K562 (cell line): ENCODE data around the gene SNX30. TPM values are rescaled to one million over a fixed set of nuclear protein-coding genes. Genes with fewer than 3 reads are reported as not detected.
A peak's percentile ranks its signal among the peaks of the same experiment; 100 is the strongest.

Source experiments
- ATAC-seq: fragments of 200-7000 bp; cut with Tn5 transposase; 3 replicates; pipeline ENCODE4 v1.9.1; 2020; ENCODE audit warnings: moderate library complexity
- BruUV-seq: library from RNA; stranded (reverse); fragments of 400-500 nt; replicated peaks from 2 replicates; lab custom pipeline; 2021; lab: Mats Ljungman, UMichigan
- CTCF ChIA-PET: fragments of 300-600 bp; formaldehyde crosslinking; extraction: SDS; loops from one replicate; lab custom pipeline; 2021; ENCODE audit warnings: low intra/inter-chr PET ratio; lab: Yijun Ruan, JAX
- POLR2A ChIA-PET: fragments of 300-600, 350-650 bp; sonication (Branson Sonifier 250); formaldehyde crosslinking; extraction: SDS; loops from one replicate; lab custom pipeline; 2021; ENCODE audit warnings: antibody characterized with exemption, inconsistent platforms; lab: Yijun Ruan, JAX
- DNase-seq, 4 experiments: peaks; one replicate each; pipeline versions ENCODE4 v3.0.0 to v3.0.0-alpha.2; 2011 to 2018; ENCODE audit warnings: low spot score in 3 of 4, mixed read lengths in 3 of 4; ENCODE audit errors: extremely low read depth in 1 of 4
- FAIRE-seq: peaks from 2 replicates; lab custom pipeline; 2011; peaks lifted over from hg19 to GRCh38; lab: Jason Lieb, UNC
- H2AFZ ChIP-seq: 2 replicates; pipeline ENCODE4 v1.6.0; 2011; ENCODE audit warnings: low read depth, low read length, control low read depth, inconsistent platforms
- H3K27ac ChIP-seq: fragments of 200-600 bp; 3 replicates; pipeline ENCODE4 v1.8.0; 2011; ENCODE audit warnings: low read depth, mild to moderate bottlenecking, control low read depth, inconsistent platforms, low read length, moderate library complexity, mixed read lengths; ENCODE audit errors: extremely low read depth
- H3K27me3 ChIP-seq, 2 experiments: fragments of 300-600 bp in 1 of 2; 2 replicates in 1 of 2; 3 replicates in 1 of 2; pipeline versions ENCODE4 v1.6.0 to v1.8.0; 2011; ENCODE audit warnings: inconsistent platforms in 2 of 2, low read length in 2 of 2, mild to moderate bottlenecking in 1 of 2, mixed read lengths in 1 of 2, moderate library complexity in 1 of 2; ENCODE audit not compliant: control insufficient read depth in 2 of 2, insufficient read depth in 2 of 2
- H3K36me3 ChIP-seq: fragments of 300-600 bp; 3 replicates; pipeline ENCODE4 v1.8.0; 2011; ENCODE audit warnings: mild to moderate bottlenecking, low read length, inconsistent platforms; ENCODE audit not compliant: control insufficient read depth, insufficient read depth
- H3K4me1 ChIP-seq, 2 experiments: fragments of 200-600 bp in 1 of 2; replicated peaks in 1 of 2; 2 replicates in 1 of 2; 3 replicates in 1 of 2; pipeline versions ENCODE4 v1.5.1 to v1.8.0; 2011; ENCODE audit warnings: inconsistent platforms in 2 of 2, low read length in 2 of 2, mild to moderate bottlenecking in 1 of 2, mixed read lengths in 1 of 2, moderate library complexity in 1 of 2; ENCODE audit not compliant: control insufficient read depth in 2 of 2, insufficient read depth in 2 of 2
- H3K4me2 ChIP-seq: 2 replicates; pipeline ENCODE4 v1.6.1; 2011; ENCODE audit warnings: low read length, control low read depth, inconsistent platforms, mixed read lengths; ENCODE audit not compliant: insufficient read depth
- H3K4me3 ChIP-seq: fragments of 200-600 bp; sonication (generic), shearing (Covaris generic); 2 replicates; pipeline ENCODE4 v1.5.1; 2016; ENCODE audit warnings: control low read depth, inconsistent platforms
- H3K79me2 ChIP-seq: fragments of 200-600 bp; 3 replicates; pipeline ENCODE4 v1.8.0; 2011; ENCODE audit warnings: low read length, inconsistent platforms; ENCODE audit not compliant: control insufficient read depth, insufficient read depth
- H3K9ac ChIP-seq, 2 experiments: 2 replicates each; pipeline versions ENCODE4 v1.6.0 to v1.6.1; 2011; ENCODE audit warnings: low read depth in 2 of 2, low read length in 2 of 2, control low read depth in 1 of 2, inconsistent platforms in 1 of 2, mild to moderate bottlenecking in 1 of 2, mixed read lengths in 1 of 2; ENCODE audit not compliant: insufficient read depth in 1 of 2
- H3K9me1 ChIP-seq: one replicate; pipeline ENCODE4 v1.6.0; 2011; ENCODE audit warnings: inconsistent platforms, mild to moderate bottlenecking, low read length, moderate library complexity; ENCODE audit not compliant: control insufficient read depth, insufficient read depth
- H3K9me3 ChIP-seq: replicated peaks from 2 replicates; pipeline ENCODE4 v1.5.1; 2011; ENCODE audit warnings: low read depth, low read length, inconsistent platforms; ENCODE audit not compliant: control insufficient read depth, insufficient read depth
- H4K20me1 ChIP-seq: replicated peaks from 2 replicates; pipeline ENCODE4 v1.6.1; 2011; ENCODE audit warnings: low read length, inconsistent platforms, mixed read lengths; ENCODE audit not compliant: control insufficient read depth, insufficient read depth
- LCOR ChIP-seq: sonication (generic); formaldehyde crosslinking; IDR thresholded peaks from 2 replicates; pipeline ENCODE4 v1.8.0; 2022; ENCODE audit warnings: mild to moderate bottlenecking, missing genetic modification reagents
- NFATC3 ChIP-seq: fragments of 450-650 bp; IDR thresholded peaks from 2 replicates; pipeline ENCODE4 v1.6.1; 2017; ENCODE audit warnings: mild to moderate bottlenecking
- SNRNP70 ChIP-seq: fragments of 200-400 bp; formaldehyde crosslinking; optimal IDR thresholded peaks from 2 replicates; pipeline ENCODE3; 2017; ENCODE audit warnings: low read depth, low read length
- SPI1 ChIP-seq: IDR thresholded peaks from 2 replicates; pipeline ENCODE4 v1.6.1; 2011; ENCODE audit warnings: low read depth, low read length, control low read depth, borderline replicate concordance
- ZBTB7A ChIP-seq: IDR thresholded peaks from 2 replicates; pipeline ENCODE4 v1.6.1; 2011; ENCODE audit warnings: low read depth, mild to moderate bottlenecking, low read length, moderate library complexity, borderline replicate concordance; ENCODE audit not compliant: control insufficient read depth
- ZNF121 ChIP-seq: sonication (generic); formaldehyde crosslinking; conservative IDR thresholded peaks from 2 replicates; pipeline ENCODE4 v1.8.0; 2022; ENCODE audit warnings: missing genetic modification reagents
- WGBS: fragments of 100-300 bp; shearing (Covaris generic); methylation state at CpG from one replicate; pipeline ENCODE4 v1.1.6; 2016; ENCODE audit warnings: low coverage, mixed read lengths; ENCODE audit not compliant: insufficient coverage; ENCODE audit errors: missing lambda C conversion rate; 5-methylcytosine and 5-hydroxymethylcytosine counted together
- in situ Hi-C: fragments of 300-500 bp; cut with MboI; formaldehyde crosslinking; loops from 4 replicates; pipeline ENCODE4 v1.15.0; 2018; ENCODE audit warnings: inconsistent platforms, mixed read lengths
- intact Hi-C: fragments of 100-400 bp; cut with micrococcal nuclease; formaldehyde crosslinking; loops from 2 replicates; pipeline ENCODE4 v1.14.2; 2022
- polyA plus RNA-seq, 8 experiments: library from polyadenylated mRNA; depleted of rRNA in 4 of 8; stranded (reverse) in 5 of 8; unstranded in 3 of 8; fragments of >200 nt; fragmentation: Nextera tagmentation in 2 of 8; fragmentation: Illumina TruSeq in 1 of 8; extraction: Ambion mirVana in 2 of 8; extraction: Trizol in 1 of 8; gene quantifications; 2 replicates each; pipeline versions ENCODE4 v1.2.1 to v1.2.3, GENCODE V29; 2011 to 2014; ENCODE audit warnings: inconsistent platforms in 1 of 8, missing spikeins in 1 of 8
- total RNA-seq, 7 experiments: library from RNA; depleted of rRNA in 6 of 7; stranded (reverse); fragments of >200 nt in 6 of 7; fragmentation: Illumina TruSeq in 2 of 7; extraction: Trizol in 2 of 7; gene quantifications; 2 replicates each; pipeline versions ENCODE4 v1.2.1 to v1.2.3, GENCODE V29; 2011 to 2021; ENCODE audit warnings: low replicate concordance in 1 of 7
- TF ChIP-seq, protein P1 (sequence below): fragments of 250-450 bp; sonication (Bioruptor Pico); IDR thresholded peaks from 2 replicates; pipeline ENCODE4 v1.5.1; 2021; ENCODE audit warnings: mild to moderate bottlenecking

The SNX30 gene
- total and polyA plus RNA-seq, 9 of the 15 experiments (the other 6 are each of a cell fraction or from before 2014, with no cell fraction given): 0.76 to 5.9 (median 3.3) TPM

GRCh38 chr9:112703304-112703703, 47.3 kb upstream of the SNX30 start:
- Histone ChIP-seq H3K9me3 (no peaks in the 10 kb centered on the region), H2AFZ (no peak overlapping the region), H3K36me3 (peaks cover 39% of the 10 kb centered on the region), H3K9ac (no peak overlapping the region), H3K4me3 (no peak overlapping the region), H3K27ac (no peak overlapping the region), H3K4me2 (no peak overlapping the region), H4K20me1 (no peaks in the 10 kb centered on the region), H3K79me2 (peaks cover 32% of the 10 kb centered on the region), H3K27me3 (no peaks in the 10 kb centered on the region), H3K4me1 (no peaks in the 10 kb centered on the region), H3K9me1 (no peaks in the 10 kb centered on the region)
- ATAC-seq (no peak), DNase-seq (no peak), FAIRE-seq (no peak)
- ChIA-PET CTCF (no interaction called here), POLR2A (no interaction called here)
- no peak for TF ChIP-seq SNRNP70
- TF ChIP-seq SPI1: no peak
- peak; percentile 61 for TF ChIP-seq ZNF121 (CRISPR knock-in tag)
- no peak for TF ChIP-seq ZBTB7A
- TF ChIP-seq, protein P1, sequence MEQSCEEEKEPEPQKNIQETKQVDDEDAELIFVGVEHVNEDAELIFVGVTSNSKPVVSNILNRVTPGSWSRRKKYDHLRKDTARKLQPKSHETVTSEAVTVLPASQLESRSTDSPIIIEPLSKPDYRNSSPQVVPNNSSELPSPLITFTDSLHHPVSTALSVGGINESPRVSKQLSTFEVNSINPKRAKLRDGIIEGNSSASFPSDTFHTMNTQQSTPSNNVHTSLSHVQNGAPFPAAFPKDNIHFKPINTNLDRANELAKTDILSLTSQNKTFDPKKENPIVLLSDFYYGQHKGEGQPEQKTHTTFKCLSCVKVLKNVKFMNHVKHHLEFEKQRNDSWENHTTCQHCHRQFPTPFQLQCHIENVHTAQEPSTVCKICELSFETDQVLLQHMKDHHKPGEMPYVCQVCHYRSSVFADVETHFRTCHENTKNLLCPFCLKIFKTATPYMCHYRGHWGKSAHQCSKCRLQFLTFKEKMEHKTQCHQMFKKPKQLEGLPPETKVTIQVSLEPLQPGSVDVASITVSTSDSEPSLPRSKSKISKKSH (CRISPR knock-in tag): no peak
- no peak for TF ChIP-seq LCOR
- no peak for TF ChIP-seq NFATC3
- 50% methylated on average over 2 of the region's 2 CpGs for WGBS
- no TSS peak for BruUV-seq
- in situ Hi-C loops (no loop called here), intact Hi-C loops (no loop called here)
